ENCODE data around the gene CALM3.
"Not testable (repeated sequence)": the region's sequence is repeated elsewhere in the genome, so short reads cannot be mapped to it uniquely, and the experiment has no call there.

Gene CALM3

GRCh38 chr19:46559675-46560074 lies 41.5 kb upstream of the CALM3 start:
- WGBS (ENCODE audit: insufficient coverage) = 84% methylated on average over 7 of the region's 8 CpGs
- H3K4me3 ChIP-seq (ENCODE audit: control insufficient read depth in 1 of 7, extremely low read depth in 1 of 7, insufficient read depth in 4 of 7, low read depth in 2 of 7, low read length in 6 of 7); H3K27ac ChIP-seq (ENCODE audit: insufficient read depth in 1 of 2, low read depth in 1 of 2, low read length in 2 of 2, poor library complexity in 1 of 2, severe bottlenecking in 2 of 2); H3K4me1 ChIP-seq (ENCODE audit: control extremely low read depth in 1 of 4, control insufficient read depth in 4 of 4, insufficient read depth in 4 of 4, low read length in 3 of 4); POLR2A ChIA-PET; CTCF ChIA-PET; H3K36me3 ChIP-seq (ENCODE audit: control insufficient read depth in 4 of 4, insufficient read depth in 4 of 4, low read length in 3 of 4); H3K27me3 ChIP-seq (replicated peaks in 2 of 5; ENCODE audit: control insufficient read depth in 4 of 5, insufficient read depth in 5 of 5, low read length in 4 of 5); H3K9me3 ChIP-seq (ENCODE audit: control extremely low read depth in 1 of 5, control insufficient read depth in 4 of 5, insufficient read depth in 2 of 5, low read depth in 1 of 5, low read length in 4 of 5); DNase-seq: not testable (repeated sequence)

GRCh38 chr19:46564701-46565100 lies 36.4 kb upstream of the CALM3 start:
- no peaks in the 10 kb centered on the region for H3K4me1 ChIP-seq (ENCODE audit: control extremely low read depth in 1 of 4, control insufficient read depth in 4 of 4, insufficient read depth in 4 of 4, low read length in 3 of 4)
- POLR2A ChIA-PET = no interaction called here

DNA sequence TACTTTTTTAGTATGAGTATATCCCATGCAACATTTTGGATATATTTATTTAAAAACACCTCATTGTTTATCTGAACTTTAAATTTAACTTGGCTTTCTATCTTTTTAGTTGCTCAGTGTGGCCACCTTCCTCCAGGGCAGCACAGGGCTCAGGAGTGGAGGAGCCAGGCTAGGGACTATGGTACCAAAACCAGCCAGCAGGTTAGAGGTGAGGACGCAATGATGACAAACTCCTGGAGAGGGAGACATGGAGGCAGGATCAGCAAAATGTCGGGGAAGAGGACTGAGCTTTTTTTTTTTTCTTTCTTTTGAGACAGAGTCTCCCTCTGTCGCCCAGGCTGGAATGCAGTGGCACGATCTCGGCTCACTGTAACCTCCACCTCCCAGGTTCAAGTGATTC lies 29.6 kb upstream of the CALM3 start:
- WGBS (ENCODE audit: insufficient coverage) = 71% methylated on average over 4 of the region's 5 CpGs
- Histone ChIP-seq H3K4me1 (ENCODE audit: control extremely low read depth in 1 of 4, control insufficient read depth in 4 of 4, insufficient read depth in 4 of 4, low read length in 3 of 4) (no peaks in the 10 kb centered on the region), H3K9me3 (ENCODE audit: control extremely low read depth in 1 of 5, control insufficient read depth in 4 of 5, insufficient read depth in 2 of 5, low read depth in 1 of 5, low read length in 4 of 5) (no peaks in the 10 kb centered on the region), H3K27me3 (replicated peaks in 2 of 5; ENCODE audit: control insufficient read depth in 4 of 5, insufficient read depth in 5 of 5, low read length in 4 of 5) (no peaks in the 10 kb centered on the region), H3K4me3 (ENCODE audit: control insufficient read depth in 1 of 7, extremely low read depth in 1 of 7, insufficient read depth in 4 of 7, low read depth in 2 of 7, low read length in 6 of 7) (no peak overlapping the region), H3K27ac (ENCODE audit: insufficient read depth in 1 of 2, low read depth in 1 of 2, low read length in 2 of 2, poor library complexity in 1 of 2, severe bottlenecking in 2 of 2) (no peak overlapping the region), H3K36me3 (ENCODE audit: control insufficient read depth in 4 of 4, insufficient read depth in 4 of 4, low read length in 3 of 4) (no peaks in the 10 kb centered on the region)
- DNase-seq = peak; percentile 39 to 68 (median 65)
- ChIA-PET POLR2A (interaction anchor here (0.8 kb wide), 1 partner anchor 292 kb away, joined by 3 read pairs; no protein-coding TSS in a partner anchor), CTCF (interaction anchor here (0.9 kb wide), 1 partner anchor 40 kb away, joined by 3 read pairs; no protein-coding TSS in a partner anchor)

More at GRCh38 chr19:46564701-46565100, 36.4 kb upstream of the CALM3 start:
- Histone ChIP-seq H3K36me3 (ENCODE audit: control insufficient read depth in 4 of 4, insufficient read depth in 4 of 4, low read length in 3 of 4) (no peaks in the 10 kb centered on the region), H3K4me3 (ENCODE audit: control insufficient read depth in 1 of 7, extremely low read depth in 1 of 7, insufficient read depth in 4 of 7, low read depth in 2 of 7, low read length in 6 of 7) (no peak overlapping the region), H3K27me3 (replicated peaks in 2 of 5; ENCODE audit: control insufficient read depth in 4 of 5, insufficient read depth in 5 of 5, low read length in 4 of 5) (no peaks in the 10 kb centered on the region), H3K9me3 (ENCODE audit: control extremely low read depth in 1 of 5, control insufficient read depth in 4 of 5, insufficient read depth in 2 of 5, low read depth in 1 of 5, low read length in 4 of 5) (no peaks in the 10 kb centered on the region), H3K27ac (ENCODE audit: insufficient read depth in 1 of 2, low read depth in 1 of 2, low read length in 2 of 2, poor library complexity in 1 of 2, severe bottlenecking in 2 of 2) (no peak overlapping the region)
- CTCF ChIA-PET = interaction anchor here (0.8 kb wide), 1 partner anchor 23 kb away, joined by 4 read pairs; no protein-coding TSS in a partner anchor
- DNase-seq = no peak

- 95% methylated on average over 6 of the region's 8 CpGs for WGBS (ENCODE audit: insufficient coverage)
- H3K9me3 ChIP-seq (ENCODE audit: control extremely low read depth in 1 of 5, control insufficient read depth in 4 of 5, insufficient read depth in 2 of 5, low read depth in 1 of 5, low read length in 4 of 5) = no peaks in the 10 kb centered on the region
- peaks cover 0 to 4% (median 0%) of the 10 kb centered on the region in 4 experiments for H3K4me1 ChIP-seq (ENCODE audit: control extremely low read depth in 1 of 4, control insufficient read depth in 4 of 4, insufficient read depth in 4 of 4, low read length in 3 of 4)
- H3K36me3 ChIP-seq (ENCODE audit: control insufficient read depth in 4 of 4, insufficient read depth in 4 of 4, low read length in 3 of 4) = no peaks in the 10 kb centered on the region
- ChIA-PET POLR2A (no interaction called here), CTCF (interaction anchor here (0.6 to 1.1 kb wide), 4 partner anchors 11 to 44 kb away, joined by 3 read pairs; no protein-coding TSS in a partner anchor)
- no peak overlapping the region for H3K4me3 ChIP-seq (ENCODE audit: control insufficient read depth in 1 of 7, extremely low read depth in 1 of 7, insufficient read depth in 4 of 7, low read depth in 2 of 7, low read length in 6 of 7)
- H3K27ac ChIP-seq (ENCODE audit: insufficient read depth in 1 of 2, low read depth in 1 of 2, low read length in 2 of 2, poor library complexity in 1 of 2, severe bottlenecking in 2 of 2) = no peak overlapping the region
- H3K27me3 ChIP-seq (replicated peaks in 2 of 5; ENCODE audit: control insufficient read depth in 4 of 5, insufficient read depth in 5 of 5, low read length in 4 of 5) = no peaks in the 10 kb centered on the region
- no peak for DNase-seq
These were observed 27.2 kb upstream of the CALM3 start for GRCh38 chr19:46573679-46574498.

GRCh38 chr19:46574533-46574932 lies 26.6 kb upstream of the CALM3 start:
- POLR2A ChIA-PET = no interaction called here
- Histone ChIP-seq H3K4me1 (ENCODE audit: control extremely low read depth in 1 of 4, control insufficient read depth in 4 of 4, insufficient read depth in 4 of 4, low read length in 3 of 4) (peaks cover 0 to 4% (median 0%) of the 10 kb centered on the region in 4 experiments), H3K4me3 (ENCODE audit: control insufficient read depth in 1 of 7, extremely low read depth in 1 of 7, insufficient read depth in 4 of 7, low read depth in 2 of 7, low read length in 6 of 7) (no peak overlapping the region), H3K27ac (ENCODE audit: insufficient read depth in 1 of 2, low read depth in 1 of 2, low read length in 2 of 2, poor library complexity in 1 of 2, severe bottlenecking in 2 of 2) (no peak overlapping the region), H3K36me3 (ENCODE audit: control insufficient read depth in 4 of 4, insufficient read depth in 4 of 4, low read length in 3 of 4) (no peaks in the 10 kb centered on the region), H3K9me3 (ENCODE audit: control extremely low read depth in 1 of 5, control insufficient read depth in 4 of 5, insufficient read depth in 2 of 5, low read depth in 1 of 5, low read length in 4 of 5) (no peaks in the 10 kb centered on the region), H3K27me3 (replicated peaks in 2 of 5; ENCODE audit: control insufficient read depth in 4 of 5, insufficient read depth in 5 of 5, low read length in 4 of 5) (no peaks in the 10 kb centered on the region)
- 90% methylated on average over 4 of the region's 11 CpGs for WGBS (ENCODE audit: insufficient coverage)
- DNase-seq = no peak
- CTCF ChIA-PET = no interaction called here

GRCh38 chr19:46578450-46578849 lies 22.7 kb upstream of the CALM3 start:
- Histone ChIP-seq H3K36me3 (ENCODE audit: control insufficient read depth in 4 of 4, insufficient read depth in 4 of 4, low read length in 3 of 4) (no peaks in the 10 kb centered on the region), H3K27me3 (replicated peaks in 2 of 5; ENCODE audit: control insufficient read depth in 4 of 5, insufficient read depth in 5 of 5, low read length in 4 of 5) (no peaks in the 10 kb centered on the region), H3K9me3 (ENCODE audit: control extremely low read depth in 1 of 5, control insufficient read depth in 4 of 5, insufficient read depth in 2 of 5, low read depth in 1 of 5, low read length in 4 of 5) (no peaks in the 10 kb centered on the region), H3K4me3 (ENCODE audit: control insufficient read depth in 1 of 7, extremely low read depth in 1 of 7, insufficient read depth in 4 of 7, low read depth in 2 of 7, low read length in 6 of 7) (no peak overlapping the region), H3K4me1 (ENCODE audit: control extremely low read depth in 1 of 4, control insufficient read depth in 4 of 4, insufficient read depth in 4 of 4, low read length in 3 of 4) (peaks cover 0 to 4% (median 0%) of the 10 kb centered on the region in 4 experiments), H3K27ac (ENCODE audit: insufficient read depth in 1 of 2, low read depth in 1 of 2, low read length in 2 of 2, poor library complexity in 1 of 2, severe bottlenecking in 2 of 2) (no peak overlapping the region)
- ChIA-PET POLR2A (no interaction called here), CTCF (interaction anchor here (1.7 kb wide), 1 partner anchor 40 kb away, joined by 3 read pairs; no protein-coding TSS in a partner anchor)
- 97% methylated on average over 4 of the region's 4 CpGs for WGBS (ENCODE audit: insufficient coverage)
- peak in 2 of 3 donors; percentile 19 to 26 for DNase-seq

GRCh38 chr19:46579361-46579879 lies 21.7 kb upstream of the CALM3 start:
- POLR2A ChIA-PET = no interaction called here
- WGBS (ENCODE audit: insufficient coverage) = 88% methylated on average over 6 of the region's 8 CpGs
- peak in 2 of 3 donors; percentile 51 to 67 for DNase-seq
- no peaks in the 10 kb centered on the region for H3K27me3 ChIP-seq (replicated peaks in 2 of 5; ENCODE audit: control insufficient read depth in 4 of 5, insufficient read depth in 5 of 5, low read length in 4 of 5)
- no peak overlapping the region for H3K4me3 ChIP-seq (ENCODE audit: control insufficient read depth in 1 of 7, extremely low read depth in 1 of 7, insufficient read depth in 4 of 7, low read depth in 2 of 7, low read length in 6 of 7)
- CTCF ChIA-PET = no interaction called here
- H3K4me1 ChIP-seq (ENCODE audit: control extremely low read depth in 1 of 4, control insufficient read depth in 4 of 4, insufficient read depth in 4 of 4, low read length in 3 of 4) = peaks cover 0 to 4% (median 0%) of the 10 kb centered on the region in 4 experiments
- no peaks in the 10 kb centered on the region for H3K9me3 ChIP-seq (ENCODE audit: control extremely low read depth in 1 of 5, control insufficient read depth in 4 of 5, insufficient read depth in 2 of 5, low read depth in 1 of 5, low read length in 4 of 5)
- no peaks in the 10 kb centered on the region for H3K36me3 ChIP-seq (ENCODE audit: control insufficient read depth in 4 of 4, insufficient read depth in 4 of 4, low read length in 3 of 4)
- no peak overlapping the region for H3K27ac ChIP-seq (ENCODE audit: insufficient read depth in 1 of 2, low read depth in 1 of 2, low read length in 2 of 2, poor library complexity in 1 of 2, severe bottlenecking in 2 of 2)

Data from common myeloid progenitor, CD34-positive (primary cell).